ENCODE data around the gene TUNAR. TPM values are rescaled to one million over a fixed set of nuclear protein-coding genes. Genes with fewer than 3 reads are reported as not detected.
A peak's percentile ranks its signal among the peaks of the same experiment; 100 is the strongest.

The TUNAR gene
- total RNA-seq, 1 donor from 2014 or later = 4.6 TPM

DNA sequence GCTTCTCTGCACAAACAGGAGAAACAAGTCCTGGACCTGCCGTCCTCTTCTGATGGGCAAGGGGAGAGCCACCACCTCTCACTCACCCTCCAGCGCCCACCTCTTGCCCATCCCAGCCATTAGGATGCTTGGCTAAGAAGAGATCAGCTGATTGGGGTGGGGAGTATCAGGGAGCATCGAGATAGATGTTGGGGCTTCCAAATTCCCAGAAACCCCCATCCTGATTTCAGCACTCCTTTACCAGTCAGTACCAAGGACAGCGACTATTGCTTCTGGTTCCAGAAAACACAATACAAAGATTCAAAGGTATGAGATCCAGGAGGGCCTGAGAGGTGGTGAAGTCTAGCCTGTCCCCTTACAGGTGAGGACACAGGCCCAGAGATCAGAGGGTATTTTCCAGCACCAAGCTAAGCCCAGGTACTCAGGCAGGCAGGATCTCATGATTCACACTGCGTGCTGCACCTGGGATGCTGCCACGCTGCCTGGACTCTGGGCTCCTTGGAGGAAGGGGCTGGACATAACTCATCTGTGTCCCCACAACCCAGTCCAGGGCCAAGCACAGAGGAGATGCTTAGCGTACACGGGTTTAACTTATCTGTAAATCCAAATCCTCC, 76.6 kb downstream of the TUNAR start:
- no peak overlapping the region for H3K4me3 Mint-ChIP-seq (ENCODE audit: low read depth)
- no peak overlapping the region for H3K27ac Mint-ChIP-seq
- TF ChIP-seq CTCF (IDR thresholded peaks at IDR 0.05; ENCODE audit: unreplicated experiment) = no peak
- H3K36me3 Mint-ChIP-seq (ENCODE audit: insufficient read depth) = no peaks in the 10 kb centered on the region
- no peaks in the 10 kb centered on the region for H3K27me3 Mint-ChIP-seq
- no peaks in the 10 kb centered on the region for H3K9me3 Mint-ChIP-seq (ENCODE audit: low read depth)
- H3K4me1 Mint-ChIP-seq (ENCODE audit: low read depth) = peaks cover 4% of the 10 kb centered on the region
- DNase-seq (ENCODE audit: low spot score, unreplicated experiment) = peak; percentile 19

- Mint-ChIP-seq H3K27ac (no peak overlapping the region), H3K36me3 (ENCODE audit: insufficient read depth) (no peaks in the 10 kb centered on the region), H3K27me3 (no peaks in the 10 kb centered on the region), H3K4me1 (ENCODE audit: low read depth) (peaks cover 9% of the 10 kb centered on the region), H3K9me3 (ENCODE audit: low read depth) (no peaks in the 10 kb centered on the region), H3K4me3 (ENCODE audit: low read depth) (no peak overlapping the region)
- DNase-seq (ENCODE audit: low spot score, unreplicated experiment) = no peak
- TF ChIP-seq CTCF (IDR thresholded peaks at IDR 0.05; ENCODE audit: unreplicated experiment) = no peak
These were observed 80.2 kb downstream of the TUNAR start for GRCh38 chr14:95956601-95957460.

DNA sequence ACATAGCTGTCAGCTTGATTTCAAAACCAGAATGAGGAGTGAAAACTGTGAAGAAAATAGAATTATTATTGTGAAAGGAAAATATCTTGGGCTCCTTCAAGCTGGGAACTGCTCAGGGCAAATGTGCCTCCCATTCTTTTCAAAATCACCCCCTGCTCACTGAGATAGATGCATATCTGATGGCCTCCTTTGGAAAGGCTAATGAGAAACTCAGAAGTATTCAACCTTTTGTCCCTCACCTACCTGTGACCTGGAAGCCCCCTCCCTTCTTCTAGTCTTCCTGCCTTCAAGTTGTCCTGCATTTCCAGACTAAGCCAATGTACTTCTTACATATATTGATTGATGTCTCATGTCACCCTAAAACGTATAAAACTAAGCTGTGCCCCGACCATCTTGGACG, 81.5 kb downstream of the TUNAR start:
- H3K4me3 Mint-ChIP-seq (ENCODE audit: low read depth) = no peak overlapping the region
- no peaks in the 10 kb centered on the region for H3K36me3 Mint-ChIP-seq (ENCODE audit: insufficient read depth)
- H3K27ac Mint-ChIP-seq = no peak overlapping the region
- H3K9me3 Mint-ChIP-seq (ENCODE audit: low read depth) = no peaks in the 10 kb centered on the region
- no peaks in the 10 kb centered on the region for H3K27me3 Mint-ChIP-seq
- no peak for DNase-seq (ENCODE audit: low spot score, unreplicated experiment)
- TF ChIP-seq CTCF (IDR thresholded peaks at IDR 0.05; ENCODE audit: unreplicated experiment) = no peak
- peaks cover 14% of the 10 kb centered on the region for H3K4me1 Mint-ChIP-seq (ENCODE audit: low read depth)

DNA sequence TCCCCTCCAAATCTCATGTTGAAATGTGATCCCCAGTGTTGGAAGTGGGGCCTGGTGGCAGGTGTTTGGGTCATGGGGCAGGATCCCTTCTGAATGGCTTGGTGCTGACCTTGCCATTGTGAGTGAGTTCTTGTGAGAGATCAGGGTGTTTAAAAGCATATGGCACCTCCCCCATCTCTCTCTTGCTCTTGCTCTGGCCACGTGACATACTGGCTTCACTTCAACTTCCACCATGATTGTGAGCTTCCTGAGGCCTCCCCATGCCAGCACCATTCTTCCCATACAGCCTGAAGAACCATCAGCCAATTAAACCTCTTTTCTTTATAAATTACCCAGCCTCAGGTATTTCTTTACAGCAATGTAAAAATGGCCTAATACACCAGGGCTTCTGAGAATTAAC, 82.7 kb downstream of the TUNAR start:
- H3K27me3 Mint-ChIP-seq = no peaks in the 10 kb centered on the region
- no peak for DNase-seq (ENCODE audit: low spot score, unreplicated experiment)
- no peak for TF ChIP-seq CTCF (IDR thresholded peaks at IDR 0.05; ENCODE audit: unreplicated experiment)
- peaks cover 18% of the 10 kb centered on the region for H3K4me1 Mint-ChIP-seq (ENCODE audit: low read depth)
- no peaks in the 10 kb centered on the region for H3K36me3 Mint-ChIP-seq (ENCODE audit: insufficient read depth)
- no peak overlapping the region for H3K4me3 Mint-ChIP-seq (ENCODE audit: low read depth)
- no peak overlapping the region for H3K27ac Mint-ChIP-seq
- H3K9me3 Mint-ChIP-seq (ENCODE audit: low read depth) = no peaks in the 10 kb centered on the region

DNA sequence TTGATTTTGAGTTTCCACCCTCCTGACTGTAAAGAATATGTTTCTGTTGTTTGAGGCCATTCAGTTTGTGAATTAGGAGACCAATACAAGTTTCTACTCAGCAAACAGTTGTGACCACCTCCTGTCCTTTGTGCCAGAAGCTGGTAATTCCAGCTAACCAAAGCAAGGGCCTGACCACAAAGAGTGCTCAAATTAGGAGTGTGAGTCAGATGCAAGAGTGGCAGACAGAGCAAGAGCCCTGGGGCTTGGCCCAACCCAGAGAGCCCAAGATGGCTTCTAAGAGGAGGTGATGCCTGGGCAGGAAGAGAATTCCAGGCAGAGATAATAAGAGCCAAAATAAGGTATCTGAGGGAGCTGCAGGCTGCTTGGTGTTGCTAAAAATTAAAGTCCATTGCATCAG, 84.8 kb downstream of the TUNAR start:
- DNase-seq (ENCODE audit: low spot score, unreplicated experiment) = no peak
- H3K4me1 Mint-ChIP-seq (ENCODE audit: low read depth) = peaks cover 18% of the 10 kb centered on the region

More for the DNA sequence above, 84.8 kb downstream of the TUNAR start:
- Mint-ChIP-seq H3K27me3 (no peaks in the 10 kb centered on the region), H3K36me3 (ENCODE audit: insufficient read depth) (no peaks in the 10 kb centered on the region), H3K27ac (no peak overlapping the region), H3K9me3 (ENCODE audit: low read depth) (peaks cover 4% of the 10 kb centered on the region), H3K4me3 (ENCODE audit: low read depth) (no peak overlapping the region)
- TF ChIP-seq CTCF (IDR thresholded peaks at IDR 0.05; ENCODE audit: unreplicated experiment) = no peak

All from progenitor cell of endocrine pancreas (in vitro differentiated cells).